AG09319 (cell line): Measurements from ENCODE around the gene DHRS1.

ENCODE experiments used
- DNase-seq: peaks from one replicate; pipeline ENCODE4 v3.0.0-alpha.2; 2010; ENCODE audit warnings: low read depth; ENCODE audit errors: extremely low read depth
- CTCF ChIP-seq: IDR thresholded peaks from 2 replicates; pipeline ENCODE4 v1.5.1; 2011; ENCODE audit warnings: low read depth, mild to moderate bottlenecking, inconsistent platforms, low read length, moderate library complexity

Gene DHRS1

GRCh38 chr14:24299255-24300191 lies at the start of gene DHRS1, which contains the start of gene NOP9:
DHRS1 (minus strand) TSS chr14:24299780; CDS start chr14:24299106, 674 bp downstream.
NOP9 (plus strand) TSS chr14:24299850; CDS start chr14:24299955, 105 bp downstream.
- TF ChIP-seq CTCF: no peak
- peak; percentile 44 for DNase-seq

DNA sequence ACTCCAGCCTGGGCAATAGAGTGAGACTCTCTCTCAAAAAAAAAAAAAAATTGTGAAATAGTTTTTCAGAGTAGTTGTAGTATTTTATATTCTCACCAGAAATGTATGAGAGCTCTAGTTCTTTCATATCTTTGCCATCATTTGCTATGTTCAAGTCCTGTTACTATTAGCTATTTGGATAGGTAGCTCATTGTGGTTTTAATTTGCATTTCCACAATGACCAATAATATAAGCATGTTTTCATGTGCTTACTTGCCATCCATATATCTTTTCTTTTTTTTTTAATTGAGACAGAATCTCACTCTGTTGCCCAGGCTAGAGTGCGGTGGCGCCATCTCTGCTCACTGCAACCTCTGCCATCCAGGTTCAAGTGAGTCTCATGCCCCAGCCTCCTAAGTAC lies 48.6 kb upstream of the DHRS1 start:
- TF ChIP-seq CTCF: no peak
- DNase-seq: no peak

- DNase-seq: no peak
- TF ChIP-seq CTCF: no peak
Observed at GRCh38 chr14:24347134-24347533, 47.6 kb upstream of the DHRS1 start.

DNA sequence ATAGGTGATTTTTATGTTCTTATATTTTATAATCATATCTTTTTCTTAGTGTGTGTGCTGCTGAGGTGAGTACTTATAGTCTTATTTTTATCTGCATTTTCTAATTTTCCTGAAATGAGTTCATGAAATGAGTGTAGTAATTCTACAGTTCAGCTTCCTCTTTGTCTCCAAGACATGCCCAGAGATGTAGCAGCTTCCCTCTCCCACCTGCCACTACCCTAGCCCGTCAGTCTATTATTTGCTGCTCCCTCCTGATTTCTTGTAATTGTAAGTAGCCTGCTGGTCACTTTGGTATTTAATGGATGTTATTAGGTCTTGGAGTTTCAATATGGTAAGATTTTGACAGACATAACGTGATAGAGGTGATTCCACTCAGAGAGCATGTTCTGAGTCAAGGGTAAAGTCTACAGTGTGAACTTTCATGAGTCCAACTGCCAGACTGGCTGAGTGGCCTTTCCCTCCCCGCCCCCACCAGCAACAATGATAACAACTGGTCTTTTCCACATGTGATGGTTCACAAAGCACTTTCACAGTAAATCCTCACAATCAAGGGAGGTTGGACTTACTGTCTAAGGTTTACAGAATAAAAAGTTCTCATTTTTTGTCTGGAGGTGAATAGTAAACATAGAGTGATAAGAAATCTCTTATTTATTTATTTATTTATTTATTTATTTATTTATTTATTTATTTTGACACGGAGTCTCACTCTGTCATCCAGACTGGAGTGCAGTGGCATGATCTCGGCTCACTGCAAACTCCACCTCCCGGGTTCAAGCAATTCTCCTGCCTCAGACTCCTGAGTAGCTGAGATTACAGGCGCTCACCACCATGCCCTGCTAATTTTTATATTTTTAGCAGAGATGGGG lies 44.4 kb upstream of the DHRS1 start:
- TF ChIP-seq CTCF: no peak
- no peak for DNase-seq

GRCh38 chr14:24342889-24343288 lies 43.3 kb upstream of the DHRS1 start:
- TF ChIP-seq CTCF: no peak
- DNase-seq: no peak

DNA sequence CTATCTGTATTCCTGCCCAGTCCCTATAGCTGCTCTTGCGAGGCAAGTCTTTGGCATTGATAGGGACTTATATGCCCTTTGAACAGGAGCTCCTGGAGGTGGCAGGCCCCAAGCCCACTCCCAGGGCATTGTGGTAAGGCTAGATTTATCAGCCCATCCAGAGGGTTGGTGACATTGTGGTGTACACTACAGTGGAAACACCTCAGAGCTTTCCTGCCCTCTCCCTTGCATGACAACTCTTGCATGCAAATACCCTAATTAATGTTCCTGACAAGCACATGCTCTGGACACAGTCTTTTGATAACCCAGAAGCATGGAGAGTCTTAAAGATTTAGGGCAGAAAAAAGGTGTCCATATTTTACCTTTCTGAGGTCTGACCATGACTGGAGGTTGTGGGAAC lies 41.0 kb upstream of the DHRS1 start:
- DNase-seq: no peak
- TF ChIP-seq CTCF: no peak
